Measurements from ENCODE around the gene PDLIM7.

DNA sequence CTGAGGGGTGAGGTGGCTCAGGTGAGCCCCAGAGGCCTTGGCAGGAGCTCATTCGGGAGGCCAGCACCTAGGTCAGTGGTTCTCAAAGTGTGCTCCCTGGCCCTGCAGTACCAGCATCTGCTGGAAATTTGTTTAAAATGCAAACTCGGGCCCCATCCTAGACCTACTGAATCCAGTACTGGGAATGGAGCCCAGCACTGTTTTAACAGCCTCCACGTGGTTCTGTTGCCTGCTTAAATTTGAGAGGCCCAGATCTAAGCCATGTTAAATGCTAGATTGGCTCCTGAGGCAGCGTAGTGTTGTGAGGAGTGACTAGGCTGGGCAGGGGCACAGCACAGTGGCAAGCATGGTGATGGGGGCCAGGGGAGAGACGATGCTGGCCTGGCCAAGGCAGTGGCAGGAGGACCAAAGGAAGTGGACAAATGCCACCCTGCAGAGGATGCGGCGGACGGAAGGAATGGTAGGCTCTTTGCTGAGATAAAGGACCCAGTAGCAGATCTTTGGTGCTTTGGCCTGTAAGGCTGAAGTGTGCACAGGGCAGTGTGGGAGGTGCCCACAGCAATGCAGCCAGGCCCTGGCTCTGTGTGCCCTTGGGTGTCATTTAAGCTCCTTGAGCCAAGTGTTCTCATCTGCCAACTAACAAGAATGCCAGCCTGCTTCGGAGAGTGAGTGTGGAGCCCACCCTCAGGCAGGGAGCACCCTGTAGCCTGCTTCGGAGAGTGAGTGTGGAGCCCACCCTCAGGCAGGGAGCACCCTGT lies 46.6 kb downstream of the PDLIM7 start:
- no peak for TF ChIP-seq TAF1 (IDR thresholded peaks at IDR 0.05; ENCODE audit: low read depth)
- TF ChIP-seq TEAD4 (IDR thresholded peaks at IDR 0.05), result no peak
- TF ChIP-seq, protein P1, sequence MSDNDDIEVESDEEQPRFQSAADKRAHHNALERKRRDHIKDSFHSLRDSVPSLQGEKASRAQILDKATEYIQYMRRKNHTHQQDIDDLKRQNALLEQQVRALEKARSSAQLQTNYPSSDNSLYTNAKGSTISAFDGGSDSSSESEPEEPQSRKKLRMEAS (IDR thresholded peaks at IDR 0.05), result no peak
- TF ChIP-seq CREB1 (IDR thresholded peaks at IDR 0.05; ENCODE audit: low read depth), result no peak
- no peak for TF ChIP-seq CEBPB (IDR thresholded peaks at IDR 0.05)
- TF ChIP-seq FOXM1 (IDR thresholded peaks at IDR 0.05; ENCODE audit: borderline replicate concordance, low read depth), result no peak
